Activated naive CD8-positive, alpha-beta T cell treated with anti-CD3 and anti-CD28 coated beads for 36 hours (primary cell): ENCODE data around the gene APPL2. TPM values are rescaled to one million over a fixed set of nuclear protein-coding genes. Genes with fewer than 3 reads are reported as not detected.

Experiments used
- DNase-seq: peaks from one replicate; pipeline ENCODE4 v3.0.0; 2021
- H3K27ac Mint-ChIP-seq: one replicate; pipeline ENCODE4 v1.8.0; 2022; ENCODE audit warnings: mild to moderate bottlenecking, moderate library complexity, mixed read lengths
- H3K27me3 Mint-ChIP-seq: one replicate; pipeline ENCODE4 v1.8.0; 2022; ENCODE audit warnings: mild to moderate bottlenecking, mixed read lengths
- H3K36me3 Mint-ChIP-seq: one replicate; pipeline ENCODE4 v1.8.0; 2021; ENCODE audit warnings: mild to moderate bottlenecking, mixed read lengths
- H3K4me1 Mint-ChIP-seq: one replicate; pipeline ENCODE4 v1.8.0; 2021; ENCODE audit warnings: mixed read lengths
- H3K4me3 Mint-ChIP-seq: one replicate; pipeline ENCODE4 v1.8.0; 2022; ENCODE audit warnings: mild to moderate bottlenecking, moderate library complexity, mixed read lengths
- H3K9me3 Mint-ChIP-seq: one replicate; pipeline ENCODE4 v1.8.0; 2022; ENCODE audit warnings: mixed read lengths
- total RNA-seq, 2 experiments: library from RNA; stranded (reverse); gene quantifications; one replicate each; pipeline ENCODE4 v1.2.3, GENCODE V29; 2021

Gene APPL2
- total RNA-seq, 2 experiments from 2014 or later = 12.0 to 13.4 TPM

DNA sequence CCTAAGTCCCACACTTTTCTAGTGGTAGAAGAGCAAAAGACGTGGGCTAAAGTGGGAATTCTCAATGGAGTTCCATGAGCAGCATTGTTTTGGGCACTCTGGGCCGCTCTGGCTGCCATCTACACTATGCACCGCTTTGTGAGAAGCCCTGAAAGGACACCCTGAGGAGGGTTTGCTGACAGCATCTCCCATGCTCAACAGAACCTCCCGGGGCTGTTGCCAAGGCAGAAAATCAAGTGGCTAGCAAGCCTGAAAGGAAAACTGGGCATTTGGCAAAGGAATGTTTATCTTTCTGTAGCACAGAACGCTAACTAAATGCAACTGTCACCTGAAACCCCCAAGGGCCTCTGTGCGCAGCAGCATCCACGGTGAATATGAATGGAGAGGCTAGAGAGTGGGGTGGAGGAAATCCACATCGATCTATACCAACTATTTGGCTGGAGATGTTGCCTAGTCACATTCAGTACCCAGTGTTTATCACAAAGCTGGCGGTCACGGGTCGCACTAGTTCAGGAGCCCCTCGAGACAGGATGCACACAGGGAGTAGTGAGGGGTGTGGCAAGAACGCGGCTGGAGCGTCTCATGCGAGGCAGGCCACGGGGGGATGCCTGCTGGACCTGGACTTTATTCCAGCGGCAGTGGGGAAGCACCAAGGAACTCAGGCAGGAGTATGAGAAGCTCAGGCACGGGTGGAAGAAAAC, 14.2 kb downstream of the APPL2 start:
- no peak overlapping the region for H3K4me3 Mint-ChIP-seq
- peaks cover 15% of the 10 kb centered on the region for H3K36me3 Mint-ChIP-seq
- no peak for DNase-seq
- H3K4me1 Mint-ChIP-seq = peaks cover 20% of the 10 kb centered on the region
- H3K9me3 Mint-ChIP-seq = no peaks in the 10 kb centered on the region
- H3K27me3 Mint-ChIP-seq = no peaks in the 10 kb centered on the region
- H3K27ac Mint-ChIP-seq = no peak overlapping the region

DNA sequence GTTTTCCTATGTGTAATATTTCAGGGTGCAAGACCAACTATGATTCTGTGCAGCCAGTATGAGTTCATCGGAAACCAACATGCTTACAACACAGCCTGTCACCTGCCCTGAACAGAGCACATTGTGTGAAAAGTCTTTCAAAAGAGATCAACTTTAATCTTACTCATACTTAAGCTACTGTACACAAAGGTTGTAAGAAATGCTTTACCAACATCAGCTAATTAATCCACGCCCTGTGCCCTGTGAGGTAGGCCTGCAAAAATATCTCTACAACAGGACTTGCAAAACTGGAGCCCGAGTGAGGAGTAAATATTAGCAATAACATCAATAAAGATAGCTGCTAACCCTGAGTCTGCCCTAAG, 15.1 kb downstream of the APPL2 start:
- peaks cover 10% of the 10 kb centered on the region for H3K36me3 Mint-ChIP-seq
- peaks cover 14% of the 10 kb centered on the region for H3K4me1 Mint-ChIP-seq
- H3K27ac Mint-ChIP-seq = no peak overlapping the region
- no peak for DNase-seq
- H3K27me3 Mint-ChIP-seq = no peaks in the 10 kb centered on the region
- H3K4me3 Mint-ChIP-seq = no peak overlapping the region
- H3K9me3 Mint-ChIP-seq = no peaks in the 10 kb centered on the region

DNA sequence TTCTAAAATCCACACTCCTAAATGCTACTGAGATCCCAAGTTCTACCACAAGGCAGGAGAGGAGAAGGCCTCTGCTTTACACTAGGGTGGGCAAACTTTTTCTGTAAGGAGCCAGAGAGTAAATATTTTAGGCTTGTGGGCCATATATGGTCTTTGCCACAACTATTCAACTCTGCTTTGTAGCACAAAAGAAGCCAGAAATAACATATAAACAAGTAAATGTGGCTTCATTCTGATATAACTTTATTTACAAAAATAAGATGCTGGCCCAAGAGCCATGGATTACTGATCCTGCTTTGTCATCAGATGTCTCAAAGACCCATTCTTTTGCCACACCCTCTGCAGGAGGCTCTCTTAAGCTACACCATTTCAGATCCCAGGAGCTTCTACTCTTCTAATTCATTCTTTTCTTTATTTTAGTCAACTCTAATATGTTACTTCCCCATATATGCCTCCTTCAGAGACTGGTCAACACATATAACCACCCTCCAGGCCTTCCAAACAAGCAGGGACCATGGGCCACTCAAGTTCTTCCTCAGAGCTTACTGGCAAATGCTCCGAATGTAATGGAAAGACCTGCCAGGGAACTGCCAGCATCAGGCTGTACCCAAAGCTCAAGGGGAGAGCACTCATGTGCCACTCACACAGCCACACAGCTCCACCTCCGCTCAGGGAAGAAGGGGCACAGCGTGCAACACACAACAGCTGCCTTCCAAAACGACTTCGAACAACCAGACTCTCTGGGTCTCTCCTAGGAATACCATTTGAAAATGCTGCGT, 15.6 kb downstream of the APPL2 start:
- Mint-ChIP-seq H3K4me3 (no peak overlapping the region), H3K27ac (no peak overlapping the region), H3K4me1 (peaks cover 8% of the 10 kb centered on the region), H3K27me3 (no peaks in the 10 kb centered on the region), H3K9me3 (no peaks in the 10 kb centered on the region), H3K36me3 (peaks cover 10% of the 10 kb centered on the region)
- DNase-seq = no peak

DNA sequence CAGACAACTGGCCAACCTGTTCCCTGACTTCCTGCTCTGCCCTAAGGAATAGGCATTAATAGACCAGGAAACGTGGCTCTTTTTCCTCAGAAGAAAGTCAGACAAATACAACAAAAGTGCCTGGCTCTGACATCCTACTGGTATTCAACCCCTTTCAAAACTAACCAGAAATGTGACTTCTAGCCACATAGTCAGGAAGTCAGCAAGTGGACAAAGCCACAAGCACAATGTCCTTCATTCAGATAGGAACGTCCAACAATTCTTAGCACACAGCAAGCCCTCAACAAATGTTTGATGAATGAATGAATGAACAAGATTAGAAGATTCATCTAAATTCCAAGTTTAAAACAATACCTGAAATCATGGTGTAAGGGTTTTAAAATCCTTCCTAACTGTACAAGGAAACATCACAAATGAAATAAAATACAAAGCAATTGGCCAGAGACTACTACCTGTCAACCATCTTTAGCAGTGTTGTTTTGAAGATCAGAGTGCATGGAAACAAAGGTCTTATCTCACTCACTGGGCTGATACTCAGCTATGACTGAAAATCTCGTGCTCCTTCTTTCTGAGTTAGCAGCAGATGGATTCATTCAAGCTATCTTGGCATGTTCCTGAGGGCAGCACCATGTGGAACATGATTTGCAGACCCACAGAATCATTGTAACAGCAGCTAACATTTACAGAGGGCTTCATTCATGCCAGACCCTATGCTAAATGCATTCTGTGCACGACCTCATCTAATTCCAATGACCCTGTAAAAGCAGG, 16.5 kb downstream of the APPL2 start:
- Mint-ChIP-seq H3K4me3 (no peak overlapping the region), H3K9me3 (no peaks in the 10 kb centered on the region), H3K27me3 (no peaks in the 10 kb centered on the region), H3K27ac (no peak overlapping the region), H3K4me1 (no peaks in the 10 kb centered on the region), H3K36me3 (peaks cover 5% of the 10 kb centered on the region)
- DNase-seq = no peak

DNA sequence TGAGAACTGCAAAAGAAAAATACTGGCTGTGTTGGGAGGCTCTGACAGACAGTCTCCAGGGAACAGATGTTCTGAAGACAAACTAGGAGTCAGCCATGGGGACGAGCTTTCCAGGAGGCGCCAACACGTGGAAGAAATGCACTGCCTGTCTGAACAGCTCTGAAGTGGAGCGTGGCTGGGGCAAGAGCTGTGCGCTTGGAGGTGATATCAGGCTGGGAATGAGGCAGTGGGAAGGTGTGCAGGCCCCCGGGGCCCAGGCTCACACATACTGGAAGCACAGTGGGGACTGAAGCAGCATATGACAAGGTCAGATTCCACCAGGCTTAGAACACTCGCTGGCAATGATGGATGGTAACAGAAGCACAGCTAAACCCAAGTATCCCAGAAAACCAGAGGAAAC, 17.5 kb downstream of the APPL2 start:
- Mint-ChIP-seq H3K9me3 (no peaks in the 10 kb centered on the region), H3K36me3 (peaks cover 5% of the 10 kb centered on the region), H3K4me1 (no peaks in the 10 kb centered on the region), H3K4me3 (no peak overlapping the region), H3K27ac (no peak overlapping the region), H3K27me3 (no peaks in the 10 kb centered on the region)
- no peak for DNase-seq

DNA sequence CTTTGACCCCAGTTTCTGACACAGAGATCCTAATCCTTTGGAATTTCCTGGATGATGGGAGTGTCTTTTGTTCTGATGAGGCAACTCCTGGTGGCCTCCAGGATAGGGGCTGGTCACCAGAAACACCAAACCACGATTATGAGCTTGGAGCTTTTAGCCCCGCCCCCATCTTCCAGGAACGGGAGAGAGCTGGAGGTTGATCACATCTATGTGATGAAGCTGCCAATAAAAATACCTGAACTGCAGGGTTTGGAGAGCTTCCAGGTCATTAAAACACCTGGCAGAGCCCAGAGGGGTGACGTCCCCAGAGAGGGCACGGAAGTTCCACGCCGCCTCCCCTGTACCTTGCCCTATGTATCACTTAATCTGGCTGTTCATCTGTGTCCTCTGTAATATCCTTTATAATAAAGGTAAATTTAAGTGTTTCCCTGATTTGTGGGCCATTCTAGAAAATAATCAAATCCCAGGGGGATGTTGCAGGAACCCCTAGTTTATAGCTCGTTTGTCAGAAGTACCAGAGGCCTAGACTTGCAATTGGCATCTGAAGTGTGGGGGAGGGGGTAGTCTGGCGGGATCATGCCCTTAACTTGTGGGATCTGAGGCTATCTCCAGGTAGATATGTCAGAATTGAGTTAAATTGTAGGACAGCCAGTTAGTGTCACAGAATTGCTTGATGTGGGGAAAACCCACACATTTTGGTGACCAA, 21.2 kb downstream of the APPL2 start:
- H3K4me3 Mint-ChIP-seq = no peak overlapping the region

DNA sequence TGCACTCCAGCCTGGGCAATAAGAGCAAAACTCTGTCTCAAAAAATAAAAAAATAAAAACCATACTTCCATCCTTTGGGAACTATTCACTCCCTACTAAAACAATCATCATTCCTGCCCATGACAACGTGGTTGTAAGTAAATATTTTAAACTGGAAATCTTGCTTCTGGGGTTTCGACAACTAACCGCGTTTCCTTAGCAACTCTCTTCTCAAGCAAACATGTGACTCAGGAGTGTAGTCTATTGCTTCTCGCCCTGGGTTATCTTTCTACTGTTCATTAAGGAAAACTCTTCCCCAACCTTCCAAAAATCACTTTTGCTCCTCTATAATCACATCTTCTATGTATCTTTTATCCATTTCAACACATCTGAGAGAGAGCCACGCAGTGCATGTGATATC, 21.8 kb downstream of the APPL2 start:
- Mint-ChIP-seq H3K4me3 (no peak overlapping the region), H3K27ac (no peak overlapping the region)

More for the DNA sequence above, 21.2 kb downstream of the APPL2 start:
- Mint-ChIP-seq H3K27ac (no peak overlapping the region), H3K4me1 (no peaks in the 10 kb centered on the region), H3K27me3 (no peaks in the 10 kb centered on the region), H3K36me3 (peaks cover 5% of the 10 kb centered on the region), H3K9me3 (no peaks in the 10 kb centered on the region)
- no peak for DNase-seq

DNA sequence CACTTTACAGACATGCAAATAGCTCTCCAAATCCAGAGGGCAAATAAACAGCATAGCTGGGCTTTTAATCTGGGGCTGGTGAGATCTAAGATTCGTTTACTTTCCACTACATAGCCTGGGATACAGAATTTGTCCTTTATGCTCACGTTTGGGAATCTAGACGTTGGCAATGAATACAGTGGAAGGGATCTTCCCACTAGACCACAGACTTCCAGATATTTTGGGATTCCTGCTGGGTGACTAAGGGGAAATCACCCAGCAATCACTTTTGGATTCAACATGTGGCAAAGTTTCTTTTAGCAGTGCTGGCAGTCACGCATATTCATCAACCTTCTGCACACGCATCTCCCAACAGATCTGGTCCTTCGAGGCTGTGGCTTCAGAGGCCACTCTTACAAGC, 23.5 kb downstream of the APPL2 start:
- H3K9me3 Mint-ChIP-seq = no peaks in the 10 kb centered on the region
- no peaks in the 10 kb centered on the region for H3K4me1 Mint-ChIP-seq
- no peak overlapping the region for H3K27ac Mint-ChIP-seq
- no peak overlapping the region for H3K4me3 Mint-ChIP-seq
- no peaks in the 10 kb centered on the region for H3K27me3 Mint-ChIP-seq
- H3K36me3 Mint-ChIP-seq = peaks cover 6% of the 10 kb centered on the region
- no peak for DNase-seq

More for the DNA sequence above, 21.8 kb downstream of the APPL2 start:
- no peaks in the 10 kb centered on the region for H3K27me3 Mint-ChIP-seq
- no peak for DNase-seq
- peaks cover 5% of the 10 kb centered on the region for H3K36me3 Mint-ChIP-seq
- no peaks in the 10 kb centered on the region for H3K9me3 Mint-ChIP-seq
- H3K4me1 Mint-ChIP-seq = no peaks in the 10 kb centered on the region

DNA sequence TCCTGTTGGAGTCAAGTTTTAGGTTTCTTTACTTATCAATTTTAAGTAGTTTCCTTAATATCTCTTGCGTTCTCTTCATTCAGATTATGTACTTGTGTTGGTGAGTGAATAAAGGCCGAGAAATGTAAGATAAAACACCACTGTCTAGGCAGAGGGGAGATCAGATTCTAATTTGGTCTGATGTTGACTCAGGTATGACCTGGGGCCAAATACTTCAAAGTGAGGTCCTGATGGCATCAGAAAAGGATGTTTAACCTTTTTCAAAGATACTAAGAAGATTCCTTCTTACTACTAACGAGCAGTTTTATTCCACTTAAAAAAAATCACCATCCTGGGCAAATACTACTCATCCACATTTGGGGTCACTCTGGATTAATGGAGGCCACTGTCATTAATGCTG, 26.9 kb downstream of the APPL2 start:
- no peak for DNase-seq
- Mint-ChIP-seq H3K36me3 (peaks cover 9% of the 10 kb centered on the region), H3K27ac (no peak overlapping the region)

DNA sequence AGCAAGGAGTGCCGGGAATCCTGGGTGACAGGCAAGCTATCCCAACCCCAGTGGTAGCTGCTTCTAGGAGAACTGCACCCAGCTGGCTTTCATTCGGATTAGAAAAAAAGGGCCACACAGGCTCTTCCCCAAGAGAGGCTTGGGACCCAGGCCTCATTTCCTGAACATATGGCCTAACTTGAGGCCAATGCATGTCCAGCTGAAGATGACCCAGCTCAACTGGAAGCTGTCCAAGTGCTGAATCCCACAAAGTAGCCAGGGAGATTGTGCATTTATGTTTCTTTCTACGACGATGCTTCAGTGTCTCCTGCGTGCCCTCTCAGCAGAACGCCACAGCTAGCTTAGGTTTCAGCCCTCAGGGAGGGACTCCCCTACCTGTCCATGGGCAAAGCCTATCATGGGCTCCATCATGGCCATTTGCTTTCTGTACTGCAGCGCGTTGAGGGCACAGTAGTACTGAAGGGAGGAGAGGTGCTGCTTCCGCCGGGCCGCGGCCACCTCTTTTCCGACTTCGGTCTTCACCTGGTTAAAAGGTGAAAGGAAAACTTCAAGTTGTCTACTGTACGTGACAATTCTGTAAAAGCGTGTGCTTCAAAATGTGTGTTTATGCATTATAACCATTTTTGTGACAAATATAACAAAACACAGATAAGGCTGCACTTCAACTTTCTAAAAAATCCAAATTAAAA, 29.1 kb downstream of the APPL2 start:
- Mint-ChIP-seq H3K4me3 (no peak overlapping the region), H3K36me3 (peaks cover 14% of the 10 kb centered on the region), H3K9me3 (no peaks in the 10 kb centered on the region), H3K27me3 (no peaks in the 10 kb centered on the region), H3K4me1 (peaks cover 6% of the 10 kb centered on the region), H3K27ac (no peak overlapping the region)
- no peak for DNase-seq

More for the DNA sequence above, 26.9 kb downstream of the APPL2 start:
- Mint-ChIP-seq H3K9me3 (no peaks in the 10 kb centered on the region), H3K4me3 (no peak overlapping the region), H3K27me3 (no peaks in the 10 kb centered on the region), H3K4me1 (peaks cover 6% of the 10 kb centered on the region)

DNA sequence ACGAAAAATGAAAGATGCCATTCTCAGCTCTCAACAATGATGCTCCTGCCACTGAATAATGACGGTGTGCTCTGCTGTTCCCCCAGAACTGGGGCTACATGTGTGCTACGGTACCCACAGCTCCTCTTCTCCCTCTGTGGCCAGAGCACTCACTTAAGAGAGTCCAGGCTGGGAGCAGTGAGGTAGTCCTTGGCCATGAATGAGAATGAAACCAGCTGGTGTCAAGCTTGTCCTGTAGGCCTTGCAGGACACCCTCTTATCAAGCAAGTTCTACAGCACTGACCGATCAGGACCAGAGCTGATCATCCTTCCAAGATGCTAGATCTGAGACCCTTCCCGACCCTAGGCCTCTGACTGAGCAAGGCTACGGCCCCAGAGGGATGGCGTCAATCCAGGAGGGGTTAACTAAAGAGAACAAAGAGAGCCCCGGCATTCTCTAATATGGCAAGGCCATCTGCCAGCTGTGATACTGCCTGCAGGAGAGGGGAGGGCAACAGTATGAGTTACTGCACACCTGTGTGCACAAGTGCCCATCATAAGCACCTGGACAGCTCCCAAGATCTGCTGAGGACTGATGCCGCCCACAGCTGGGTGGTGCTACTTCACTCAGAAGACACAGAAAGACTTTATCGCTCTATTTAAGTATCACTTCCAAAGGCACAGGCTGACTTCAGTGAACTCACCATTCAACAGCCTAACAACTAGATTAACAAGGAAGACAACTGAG, 30.5 kb downstream of the APPL2 start:
- Mint-ChIP-seq H3K4me1 (peaks cover 6% of the 10 kb centered on the region), H3K36me3 (peaks cover 11% of the 10 kb centered on the region), H3K27me3 (no peaks in the 10 kb centered on the region), H3K4me3 (no peak overlapping the region), H3K9me3 (no peaks in the 10 kb centered on the region), H3K27ac (peak overlapping the region; percentile 66)
- no peak for DNase-seq

DNA sequence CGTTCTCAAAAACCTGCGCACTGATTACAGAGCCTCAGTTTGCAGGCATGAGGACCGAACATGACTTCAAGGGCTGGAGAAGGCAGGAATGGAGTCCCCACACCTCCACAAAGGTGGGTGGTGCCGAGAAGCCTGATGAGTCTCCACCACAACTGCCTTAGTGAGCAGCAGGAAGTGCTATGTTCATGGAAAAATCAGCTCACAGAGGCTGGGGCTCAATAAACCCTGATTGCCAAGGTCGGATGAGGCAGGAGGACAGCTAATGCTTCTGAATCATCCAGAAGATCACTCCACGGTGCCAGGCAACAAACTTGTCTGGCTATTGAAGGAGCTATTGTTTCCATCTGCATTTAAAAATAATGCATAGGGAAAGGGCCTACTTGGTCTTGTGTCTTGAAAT, 31.1 kb downstream of the APPL2 start:
- H3K36me3 Mint-ChIP-seq = peaks cover 11% of the 10 kb centered on the region
- DNase-seq = peak; percentile 30
- no peaks in the 10 kb centered on the region for H3K9me3 Mint-ChIP-seq
- no peaks in the 10 kb centered on the region for H3K27me3 Mint-ChIP-seq
- peak overlapping the region; percentile 66 for H3K27ac Mint-ChIP-seq
- no peak overlapping the region for H3K4me3 Mint-ChIP-seq
- peaks cover 6% of the 10 kb centered on the region for H3K4me1 Mint-ChIP-seq

DNA sequence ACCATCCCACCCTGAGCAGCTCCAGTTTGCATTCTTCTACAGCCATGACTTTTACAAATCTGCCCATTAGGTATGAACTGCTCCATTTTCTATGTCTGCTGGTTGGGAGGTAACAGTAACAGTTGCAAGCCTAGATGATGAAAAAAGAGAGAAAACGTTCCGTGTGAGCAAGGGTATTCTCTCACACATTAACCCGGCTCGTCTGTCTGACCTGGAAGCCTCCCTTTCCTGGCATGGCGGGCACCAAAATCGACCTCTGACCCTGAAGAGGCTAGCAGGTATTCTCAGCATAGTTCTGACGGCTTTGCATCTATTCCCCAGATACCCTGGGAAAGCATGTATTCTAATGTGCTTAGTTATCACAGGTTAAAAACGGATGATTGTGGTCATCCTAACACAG, 31.8 kb downstream of the APPL2 start:
- no peak overlapping the region for H3K27ac Mint-ChIP-seq
- H3K27me3 Mint-ChIP-seq = no peaks in the 10 kb centered on the region

DNA sequence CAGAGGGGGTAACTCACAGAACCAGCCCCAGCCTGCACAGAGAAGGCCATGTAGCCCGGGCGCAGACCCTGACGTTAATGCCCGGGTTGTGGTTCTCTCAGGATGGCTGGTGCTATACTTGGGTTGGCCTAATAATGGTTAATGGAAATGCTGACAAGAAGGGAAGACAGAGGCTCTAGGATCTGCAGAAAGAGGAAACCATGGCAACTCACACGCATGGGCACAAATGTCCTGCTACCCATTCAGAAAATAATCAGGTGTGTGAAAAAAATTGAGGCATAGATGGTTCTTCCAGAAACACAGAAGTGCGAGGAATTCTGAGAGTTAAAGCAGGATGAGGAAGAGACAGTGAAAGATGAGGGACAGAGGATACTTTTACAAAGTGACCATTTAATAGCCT, 33.8 kb downstream of the APPL2 start:
- Mint-ChIP-seq H3K4me1 (peaks cover 6% of the 10 kb centered on the region), H3K36me3 (peaks cover 8% of the 10 kb centered on the region), H3K27me3 (no peaks in the 10 kb centered on the region), H3K27ac (no peak overlapping the region), H3K4me3 (no peak overlapping the region), H3K9me3 (no peaks in the 10 kb centered on the region)
- DNase-seq = no peak

More for the DNA sequence above, 31.8 kb downstream of the APPL2 start:
- Mint-ChIP-seq H3K4me1 (peaks cover 6% of the 10 kb centered on the region), H3K9me3 (no peaks in the 10 kb centered on the region), H3K4me3 (no peak overlapping the region), H3K36me3 (peaks cover 11% of the 10 kb centered on the region)
- DNase-seq = no peak
